Right atrium auricular region (tissue), 2 donors: ENCODE measurements around the gene PFN1. TPM values are rescaled to one million over a fixed set of nuclear protein-coding genes. Genes with fewer than 3 reads are reported as not detected.

Experiments used
- DNase-seq: peaks from one replicate; pipeline ENCODE4 v3.0.0-alpha.2; 2019; ENCODE audit warnings: low spot score
- H3K27ac ChIP-seq, 2 donors: fragments of 200-600 bp; sonication (generic); 1 replicate in 1 of 2; 2 replicates in 1 of 2; pipeline ENCODE4 v1.5.1; 2016 to 2019
- H3K27me3 ChIP-seq, 2 donors: fragments of 200-600 bp; sonication (generic); one replicate each; pipeline versions ENCODE4 v1.5.1 to v1.6.0; 2017 to 2019
- H3K36me3 ChIP-seq: fragments of 200-600 bp; sonication (generic); one replicate; pipeline ENCODE4 v1.5.1; 2016
- H3K4me1 ChIP-seq, 2 donors: fragments of 200-600 bp; sonication (generic); one replicate each; pipeline versions ENCODE4 v1.5.1 to v1.6.0; 2017 to 2019
- H3K4me3 ChIP-seq, 2 donors: fragments of 200-600 bp; sonication (generic); 1 replicate in 1 of 2; 2 replicates in 1 of 2; pipeline ENCODE4 v1.5.1; 2017 to 2019; ENCODE audit warnings: mild to moderate bottlenecking in 1 of 2, moderate library complexity in 1 of 2
- H3K9me3 ChIP-seq, 2 donors: fragments of 200-600 bp; sonication (generic); one replicate each; pipeline ENCODE4 v1.5.1; 2019
- total RNA-seq, 2 donors: library from RNA; depleted of rRNA; stranded (reverse); fragments of >200 nt; gene quantifications; one replicate each; pipeline ENCODE4 v1.1.0, GENCODE V29; 2016
- TF ChIP-seq, protein P1 (sequence below), 2 donors: fragments of 200-600 bp; sonication (generic); IDR thresholded peaks; one replicate each; pipeline ENCODE4 v1.5.1; 2019; ENCODE audit warnings: antibody characterized with exemption in 2 of 2

PFN1 gene
- total RNA-seq, 2 donors from 2014 or later: 218 to 425 TPM

- DNase-seq: no peak
- Histone ChIP-seq H3K27ac (peak overlapping the region; percentile 98 to 100), H3K9me3 (no peaks in the 10 kb centered on the region), H3K4me1 (peaks cover 0 to 51% of the 10 kb centered on the region in 2 donors), H3K4me3 (peak overlapping the region; percentile 80 to 89), H3K36me3 (peaks cover 9% of the 10 kb centered on the region), H3K27me3 (no peaks in the 10 kb centered on the region)
- TF ChIP-seq, protein P1, sequence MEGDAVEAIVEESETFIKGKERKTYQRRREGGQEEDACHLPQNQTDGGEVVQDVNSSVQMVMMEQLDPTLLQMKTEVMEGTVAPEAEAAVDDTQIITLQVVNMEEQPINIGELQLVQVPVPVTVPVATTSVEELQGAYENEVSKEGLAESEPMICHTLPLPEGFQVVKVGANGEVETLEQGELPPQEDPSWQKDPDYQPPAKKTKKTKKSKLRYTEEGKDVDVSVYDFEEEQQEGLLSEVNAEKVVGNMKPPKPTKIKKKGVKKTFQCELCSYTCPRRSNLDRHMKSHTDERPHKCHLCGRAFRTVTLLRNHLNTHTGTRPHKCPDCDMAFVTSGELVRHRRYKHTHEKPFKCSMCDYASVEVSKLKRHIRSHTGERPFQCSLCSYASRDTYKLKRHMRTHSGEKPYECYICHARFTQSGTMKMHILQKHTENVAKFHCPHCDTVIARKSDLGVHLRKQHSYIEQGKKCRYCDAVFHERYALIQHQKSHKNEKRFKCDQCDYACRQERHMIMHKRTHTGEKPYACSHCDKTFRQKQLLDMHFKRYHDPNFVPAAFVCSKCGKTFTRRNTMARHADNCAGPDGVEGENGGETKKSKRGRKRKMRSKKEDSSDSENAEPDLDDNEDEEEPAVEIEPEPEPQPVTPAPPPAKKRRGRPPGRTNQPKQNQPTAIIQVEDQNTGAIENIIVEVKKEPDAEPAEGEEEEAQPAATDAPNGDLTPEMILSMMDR (IDR thresholded peaks at IDR 0.05): peak in 1 of 2 donors; percentile 9
These were observed 1.9 kb upstream of the PFN1 start for GRCh38 chr17:4950075-4950745.

GRCh38 chr17:4949321-4950074 lies 1.2 kb upstream of the PFN1 start:
- peaks cover 0 to 58% of the 10 kb centered on the region in 2 donors for H3K4me1 ChIP-seq
- H3K27ac ChIP-seq: peak overlapping the region; percentile 98 to 100
- H3K4me3 ChIP-seq: peak overlapping the region; percentile 80 to 89
- H3K9me3 ChIP-seq: no peaks in the 10 kb centered on the region
- H3K36me3 ChIP-seq: peaks cover 15% of the 10 kb centered on the region
- TF ChIP-seq, protein P1 (IDR thresholded peaks at IDR 0.05): no peak
- H3K27me3 ChIP-seq: no peaks in the 10 kb centered on the region
- peak; percentile 82 for DNase-seq

GRCh38 chr17:4948931-4949320 lies 596 bp upstream of the PFN1 start:
- peak overlapping the region; percentile 80 to 89 for H3K4me3 ChIP-seq
- no peaks in the 10 kb centered on the region for H3K27me3 ChIP-seq
- H3K4me1 ChIP-seq: peaks cover 0 to 64% of the 10 kb centered on the region in 2 donors
- peaks cover 19% of the 10 kb centered on the region for H3K36me3 ChIP-seq
- TF ChIP-seq, protein P1 (IDR thresholded peaks at IDR 0.05): no peak
- peak overlapping the region; percentile 98 to 100 for H3K27ac ChIP-seq
- peak; percentile 74 for DNase-seq
- H3K9me3 ChIP-seq: no peaks in the 10 kb centered on the region

GRCh38 chr17:4947411-4948165 lies 742 bp downstream of the PFN1 start:
- no peak for DNase-seq
- peak overlapping the region; percentile 80 to 89 for H3K4me3 ChIP-seq
- H3K4me1 ChIP-seq: peaks cover 0 to 60% of the 10 kb centered on the region in 2 donors
- no peaks in the 10 kb centered on the region for H3K27me3 ChIP-seq
- no peaks in the 10 kb centered on the region for H3K9me3 ChIP-seq
- peak overlapping the region; percentile 98 to 100 for H3K27ac ChIP-seq
- TF ChIP-seq, protein P1 (IDR thresholded peaks at IDR 0.05): no peak
- H3K36me3 ChIP-seq: peaks cover 32% of the 10 kb centered on the region

GRCh38 chr17:4947010-4947410 lies 1.3 kb downstream of the PFN1 start:
- H3K4me3 ChIP-seq: peak overlapping the region; percentile 80 to 89
- H3K27ac ChIP-seq: peak overlapping the region; percentile 98 to 100
- peaks cover 0 to 60% of the 10 kb centered on the region in 2 donors for H3K4me1 ChIP-seq
- H3K9me3 ChIP-seq: no peaks in the 10 kb centered on the region
- H3K27me3 ChIP-seq: no peaks in the 10 kb centered on the region
- H3K36me3 ChIP-seq: peaks cover 37% of the 10 kb centered on the region
- no peak for DNase-seq
- TF ChIP-seq, protein P1 (IDR thresholded peaks at IDR 0.05): no peak
